Keratinocyte (primary cell): ENCODE data around the gene ATP8A2. TPM values are rescaled to one million over a fixed set of nuclear protein-coding genes. Genes with fewer than 3 reads are reported as not detected.

Source experiments
- DNase-seq: peaks from one replicate; pipeline ENCODE4 v3.0.0-alpha.2; 2011; ENCODE audit warnings: low read depth, missing footprints, low spot score
- FAIRE-seq: peaks from 2 replicates; lab custom pipeline; 2011; peaks lifted over from hg19 to GRCh38; lab: Jason Lieb, UNC
- H2AFZ ChIP-seq: 2 replicates; pipeline ENCODE4 v1.6.0; 2012; ENCODE audit warnings: low read length, control low read depth, inconsistent platforms; ENCODE audit not compliant: control insufficient read depth
- H3K27ac ChIP-seq: 2 replicates; pipeline ENCODE4 v1.5.1; 2011; ENCODE audit warnings: low read length; ENCODE audit not compliant: control insufficient read depth, insufficient read depth
- H3K27me3 ChIP-seq: 3 replicates; pipeline ENCODE4 v1.6.0; 2011; ENCODE audit warnings: low read length; ENCODE audit not compliant: control insufficient read depth, insufficient read depth; ENCODE audit errors: extremely low read depth
- H3K36me3 ChIP-seq, 2 experiments: 2 replicates in 1 of 2; 3 replicates in 1 of 2; pipeline ENCODE4 v1.5.1; 2011; ENCODE audit warnings: low read length in 2 of 2, mild to moderate bottlenecking in 1 of 2; ENCODE audit not compliant: control insufficient read depth in 2 of 2, insufficient read depth in 2 of 2; ENCODE audit errors: extremely low read depth in 1 of 2
- H3K4me1 ChIP-seq: 3 replicates; pipeline ENCODE4 v1.5.1; 2011; ENCODE audit warnings: low read length; ENCODE audit not compliant: control insufficient read depth, insufficient read depth; ENCODE audit errors: extremely low read depth
- H3K4me2 ChIP-seq: 3 replicates; pipeline ENCODE4 v1.6.0; 2011; ENCODE audit warnings: low read depth, low read length; ENCODE audit not compliant: control insufficient read depth, insufficient read depth; ENCODE audit errors: extremely low read depth
- H3K4me3 ChIP-seq, 3 experiments: fragments of 200-600 bp in 1 of 3; sonication (generic) in 1 of 3; 2 replicates in 2 of 3; 3 replicates in 1 of 3; pipeline ENCODE4 v1.5.1; 2011 to 2016; ENCODE audit warnings: low read length in 3 of 3, mild to moderate bottlenecking in 3 of 3, control low read depth in 2 of 3, inconsistent platforms in 1 of 3, low read depth in 1 of 3, mixed read lengths in 1 of 3, mixed run types in 1 of 3, moderate library complexity in 1 of 3; ENCODE audit not compliant: control insufficient read depth in 2 of 3, insufficient read depth in 2 of 3; ENCODE audit errors: extremely low read depth in 1 of 3
- H3K79me2 ChIP-seq: 2 replicates; pipeline ENCODE4 v1.6.0; 2012; ENCODE audit warnings: low read length; ENCODE audit not compliant: control insufficient read depth, insufficient read depth
- H3K9ac ChIP-seq: 3 replicates; pipeline ENCODE4 v1.6.0; 2011; ENCODE audit warnings: low read length; ENCODE audit not compliant: control insufficient read depth, insufficient read depth; ENCODE audit errors: extremely low read depth
- H3K9me1 ChIP-seq: 3 replicates; pipeline ENCODE4 v1.6.0; 2011; ENCODE audit warnings: low read length; ENCODE audit not compliant: control insufficient read depth, insufficient read depth; ENCODE audit errors: extremely low read depth
- H3K9me3 ChIP-seq: 2 replicates; pipeline ENCODE4 v1.5.1; 2012; ENCODE audit warnings: low read depth, low read length; ENCODE audit not compliant: control insufficient read depth
- H4K20me1 ChIP-seq: 3 replicates; pipeline ENCODE4 v1.6.0; 2011; ENCODE audit warnings: low read length; ENCODE audit not compliant: control insufficient read depth, insufficient read depth; ENCODE audit errors: extremely low read depth
- EZH2 ChIP-seq: IDR thresholded peaks from one replicate; pipeline ENCODE4 v1.6.1; 2012; ENCODE audit warnings: inconsistent platforms, mild to moderate bottlenecking, low read length, moderate library complexity
- dilution Hi-C: fragments of 300-500 bp; cut with MboI; formaldehyde crosslinking; loops from one replicate; pipeline ENCODE4 v1.7.0; 2020; ENCODE audit warnings: low sequenced_read_pairs; ENCODE audit not compliant: extremely low pct_ligation_motif_present
- polyA plus RNA-seq, 5 experiments: library from polyadenylated mRNA; depleted of rRNA in 3 of 5; stranded (reverse) in 3 of 5; stranded (forward) in 1 of 5; unstranded in 1 of 5; fragments of >200 nt; gene quantifications; 1 replicate in 1 of 5; 2 replicates in 3 of 5; 3 replicates in 1 of 5; pipeline versions ENCODE4 v1.2.1 to v1.2.3, GENCODE V29; 2011 to 2012; ENCODE audit warnings: missing spikeins in 2 of 5, low read depth in 1 of 5, low replicate concordance in 1 of 5
- TF ChIP-seq, protein P1 (sequence below), 3 experiments: IDR thresholded peaks in 1 of 3; conservative IDR thresholded peaks in 1 of 3; optimal IDR thresholded peaks in 1 of 3; 2 replicates in 2 of 3; 3 replicates in 1 of 3; pipeline versions ENCODE3 to v1.5.1; 2011; ENCODE audit warnings: low read length in 3 of 3, mild to moderate bottlenecking in 3 of 3, moderate library complexity in 2 of 3, control low read depth in 1 of 3, inconsistent platforms in 1 of 3; ENCODE audit not compliant: insufficient read depth in 2 of 3; ENCODE audit errors: extremely low read depth in 1 of 3

ATP8A2 gene
- polyA plus RNA-seq, 1 donor (not counting 4 experiments of a cell fraction or from before 2014, with no cell fraction given), result 0.16 TPM

DNA sequence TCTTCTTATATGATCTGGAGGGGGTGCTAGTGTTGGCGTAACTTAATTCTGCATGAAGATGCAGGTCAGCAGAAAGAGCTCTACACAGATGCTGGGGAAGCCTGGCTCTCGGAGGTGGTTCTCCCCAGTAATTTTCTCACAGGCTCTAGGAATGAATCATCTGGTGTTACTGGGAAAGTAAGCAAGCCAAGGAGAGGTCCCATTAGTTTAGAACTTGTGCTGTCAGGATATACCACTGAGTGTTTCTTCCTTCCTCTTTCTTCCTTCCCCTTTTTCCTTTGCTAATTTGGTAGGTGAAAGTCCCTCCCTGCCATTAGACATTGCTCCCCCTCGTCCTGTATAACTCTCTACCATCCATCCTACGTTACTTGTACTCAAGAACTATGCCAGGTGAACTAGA, 68.3 kb downstream of the ATP8A2 start:
- H3K4me3 ChIP-seq, result no peak overlapping the region
- H3K36me3 ChIP-seq, result no peaks in the 10 kb centered on the region
- no peaks in the 10 kb centered on the region for H3K79me2 ChIP-seq
- DNase-seq (no peak), FAIRE-seq (no peak)
- H3K27ac ChIP-seq, result no peak overlapping the region
- H3K9me1 ChIP-seq, result no peaks in the 10 kb centered on the region
- no peaks in the 10 kb centered on the region for H3K4me1 ChIP-seq
- H3K4me2 ChIP-seq, result no peak overlapping the region
- TF ChIP-seq, protein P1, sequence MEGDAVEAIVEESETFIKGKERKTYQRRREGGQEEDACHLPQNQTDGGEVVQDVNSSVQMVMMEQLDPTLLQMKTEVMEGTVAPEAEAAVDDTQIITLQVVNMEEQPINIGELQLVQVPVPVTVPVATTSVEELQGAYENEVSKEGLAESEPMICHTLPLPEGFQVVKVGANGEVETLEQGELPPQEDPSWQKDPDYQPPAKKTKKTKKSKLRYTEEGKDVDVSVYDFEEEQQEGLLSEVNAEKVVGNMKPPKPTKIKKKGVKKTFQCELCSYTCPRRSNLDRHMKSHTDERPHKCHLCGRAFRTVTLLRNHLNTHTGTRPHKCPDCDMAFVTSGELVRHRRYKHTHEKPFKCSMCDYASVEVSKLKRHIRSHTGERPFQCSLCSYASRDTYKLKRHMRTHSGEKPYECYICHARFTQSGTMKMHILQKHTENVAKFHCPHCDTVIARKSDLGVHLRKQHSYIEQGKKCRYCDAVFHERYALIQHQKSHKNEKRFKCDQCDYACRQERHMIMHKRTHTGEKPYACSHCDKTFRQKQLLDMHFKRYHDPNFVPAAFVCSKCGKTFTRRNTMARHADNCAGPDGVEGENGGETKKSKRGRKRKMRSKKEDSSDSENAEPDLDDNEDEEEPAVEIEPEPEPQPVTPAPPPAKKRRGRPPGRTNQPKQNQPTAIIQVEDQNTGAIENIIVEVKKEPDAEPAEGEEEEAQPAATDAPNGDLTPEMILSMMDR (optimal IDR thresholded peaks at IDR 0.05 in 1 of 3, IDR thresholded peaks at IDR 0.05 in 1 of 3, conservative IDR thresholded peaks at IDR 0.05 in 1 of 3; ENCODE audit: extremely low read depth in 1 of 3, insufficient read depth in 2 of 3, low read length in 3 of 3), result no peak
- no peak for TF ChIP-seq EZH2
- H4K20me1 ChIP-seq, result no peaks in the 10 kb centered on the region
- H3K27me3 ChIP-seq, result peaks cover 10% of the 10 kb centered on the region
- H3K9ac ChIP-seq, result no peak overlapping the region
- no peaks in the 10 kb centered on the region for H3K9me3 ChIP-seq
- H2AFZ ChIP-seq, result no peak overlapping the region
- dilution Hi-C loops, result no loop called here

DNA sequence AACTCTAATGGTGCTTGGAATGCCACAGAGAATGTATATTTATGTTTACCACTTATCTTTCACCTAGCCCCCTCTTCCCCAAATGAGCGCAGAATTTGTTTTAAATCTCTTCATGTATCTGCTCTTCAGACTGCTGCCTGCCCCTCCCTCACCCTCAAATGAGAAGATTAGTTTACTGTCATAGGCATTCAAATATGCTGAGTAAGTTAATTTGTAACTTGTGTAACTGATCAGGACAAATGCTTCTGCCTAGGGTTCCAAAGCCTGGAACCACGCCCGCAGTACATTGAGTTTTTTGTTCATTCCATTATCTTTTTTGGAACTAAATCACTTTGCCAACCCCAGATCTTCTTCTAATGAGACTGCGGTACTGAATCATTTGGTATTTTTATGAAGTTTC, 74.5 kb downstream of the ATP8A2 start:
- no peaks in the 10 kb centered on the region for H3K27me3 ChIP-seq
- H3K27ac ChIP-seq, result no peak overlapping the region
- no peaks in the 10 kb centered on the region for H4K20me1 ChIP-seq
- H3K9me3 ChIP-seq, result no peaks in the 10 kb centered on the region
- no peak overlapping the region for H3K4me2 ChIP-seq
- H3K4me1 ChIP-seq, result no peaks in the 10 kb centered on the region
- dilution Hi-C loops, result no loop called here
- H3K4me3 ChIP-seq, result no peak overlapping the region
- H3K9ac ChIP-seq, result no peak overlapping the region
- H3K9me1 ChIP-seq, result no peaks in the 10 kb centered on the region
- TF ChIP-seq, protein P1 (optimal IDR thresholded peaks at IDR 0.05 in 1 of 3, IDR thresholded peaks at IDR 0.05 in 1 of 3, conservative IDR thresholded peaks at IDR 0.05 in 1 of 3; ENCODE audit: extremely low read depth in 1 of 3, insufficient read depth in 2 of 3, low read length in 3 of 3), result no peak
- TF ChIP-seq EZH2, result no peak
- H3K79me2 ChIP-seq, result no peaks in the 10 kb centered on the region
- H3K36me3 ChIP-seq, result no peaks in the 10 kb centered on the region
- no peak for DNase-seq
- FAIRE-seq, result no peak
- no peak overlapping the region for H2AFZ ChIP-seq
